ENCODE data around the gene FMN2.

The FMN2 gene

DNA sequence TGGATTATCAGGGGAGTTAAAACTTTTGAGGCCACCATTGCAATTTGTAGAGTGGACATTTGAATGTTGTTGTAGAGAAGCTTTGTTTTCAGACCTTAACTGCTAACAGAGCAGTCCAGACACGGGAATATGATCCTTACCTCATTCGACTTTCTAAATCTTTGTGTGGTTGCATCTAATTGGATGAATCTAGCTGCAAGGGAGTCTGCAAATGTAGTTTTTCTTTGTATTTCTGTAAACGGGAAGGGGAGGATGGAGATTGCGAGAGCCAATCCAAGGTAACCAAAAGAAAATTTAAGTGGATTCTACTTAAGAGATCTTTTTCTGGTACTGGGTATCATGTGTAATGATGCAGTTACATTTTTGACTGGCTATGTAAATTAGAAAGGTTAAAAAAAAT lies 110.2 kb downstream of the FMN2 start:
- no peak for DNase-seq

DNA sequence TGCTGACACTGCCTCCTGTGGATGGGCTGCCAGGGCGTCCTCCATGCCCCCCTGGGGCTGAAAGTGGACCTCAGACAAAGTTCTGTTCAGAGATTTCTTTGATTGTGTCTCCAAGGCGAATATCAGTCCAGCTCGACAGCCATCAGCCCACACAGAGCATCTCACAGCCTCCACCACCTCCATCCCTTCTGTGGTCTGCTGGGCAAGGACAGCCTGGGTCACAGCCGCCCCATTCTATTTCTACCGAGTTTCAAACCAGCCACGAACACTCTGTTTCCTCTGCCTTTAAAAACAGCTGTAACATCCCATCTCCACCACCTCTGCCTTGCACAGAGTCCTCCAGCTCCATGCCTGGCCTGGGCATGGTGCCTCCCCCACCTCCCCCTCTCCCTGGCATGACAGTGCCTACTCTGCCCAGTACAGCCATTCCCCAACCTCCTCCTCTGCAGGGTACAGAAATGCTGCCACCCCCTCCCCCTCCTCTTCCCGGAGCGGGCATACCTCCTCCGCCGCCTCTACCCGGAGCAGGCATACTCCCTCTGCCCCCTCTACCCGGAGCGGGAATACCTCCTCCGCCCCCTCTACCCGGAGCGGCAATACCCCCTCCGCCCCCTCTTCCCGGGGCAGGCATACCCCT lies 115.5 kb downstream of the FMN2 start:
- DNase-seq: no peak

DNA sequence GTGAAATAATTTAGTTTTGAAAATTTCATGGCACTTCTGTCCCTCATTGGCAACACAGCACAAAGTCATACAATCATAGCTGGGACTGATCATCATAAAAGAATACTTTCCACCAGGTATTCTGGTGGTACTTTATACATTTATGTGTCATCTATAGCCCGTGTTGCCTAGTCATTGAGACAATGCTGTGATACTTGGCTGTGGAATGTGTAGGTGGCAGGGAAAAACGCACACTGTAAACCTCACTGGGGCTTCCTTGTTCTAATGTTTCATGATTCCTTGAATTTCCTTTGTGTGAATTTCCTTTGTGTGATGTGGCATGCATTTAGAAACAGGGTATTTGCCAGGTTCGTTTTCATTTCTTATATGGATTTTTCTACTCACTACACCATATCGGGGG lies 118.3 kb downstream of the FMN2 start:
- DNase-seq: no peak

DNA sequence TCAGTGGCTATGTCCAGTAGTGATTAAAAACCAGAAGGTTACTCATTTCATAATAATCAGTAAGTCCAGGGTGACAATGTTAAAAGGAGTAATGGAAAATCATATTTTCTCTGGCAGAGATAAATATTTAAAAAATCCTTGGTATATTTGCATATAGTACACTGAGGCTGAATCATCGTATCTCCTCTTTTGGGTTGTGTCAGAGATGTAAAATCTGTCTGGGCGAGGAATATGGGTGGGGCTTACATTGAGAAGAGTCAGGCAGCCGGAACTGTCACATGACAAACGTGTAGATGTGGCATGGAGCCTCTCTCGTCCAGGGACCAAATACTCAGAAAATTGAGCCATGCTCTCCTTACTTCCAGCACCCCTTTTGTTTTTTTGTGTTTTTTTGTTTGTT lies 120.9 kb downstream of the FMN2 start:
- no peak for DNase-seq

DNA sequence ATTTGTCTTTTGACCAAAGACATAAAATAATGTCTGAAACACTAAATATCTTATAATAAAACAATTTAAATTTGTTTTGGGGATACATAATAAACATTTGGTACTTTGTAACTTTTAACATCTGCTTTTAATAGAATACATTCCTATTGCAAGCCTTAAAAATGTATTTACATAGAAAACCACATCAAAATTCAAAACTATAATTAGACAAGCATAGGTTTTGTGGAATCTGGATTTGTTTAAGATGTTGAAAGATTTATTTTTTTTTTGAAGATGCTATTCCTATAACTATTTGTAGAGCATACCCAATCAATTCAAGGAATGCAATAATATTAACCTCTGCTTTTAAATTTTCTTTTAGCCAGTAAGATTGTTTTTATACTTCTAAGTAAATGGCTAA lies 125.7 kb downstream of the FMN2 start:
- DNase-seq: no peak

DNA sequence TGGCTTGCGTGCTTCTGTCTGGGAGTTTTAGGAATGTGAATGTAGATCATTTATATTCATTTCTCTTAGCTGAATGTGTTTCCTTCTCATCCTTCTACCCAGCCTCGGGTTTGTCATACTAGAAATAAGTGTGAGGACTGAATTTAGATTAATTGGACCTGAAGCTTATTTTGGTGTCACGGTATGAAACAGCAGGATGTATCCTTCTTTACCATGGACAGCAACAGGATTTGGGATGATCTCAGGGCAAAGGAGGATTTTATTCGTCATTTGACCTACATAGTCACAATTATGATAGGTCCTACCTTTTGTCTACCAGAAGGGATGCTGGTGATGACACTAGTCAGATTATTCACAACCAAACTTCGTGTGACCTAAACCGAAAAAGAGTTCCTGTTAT lies 127.4 kb downstream of the FMN2 start:
- no peak for DNase-seq

DNA sequence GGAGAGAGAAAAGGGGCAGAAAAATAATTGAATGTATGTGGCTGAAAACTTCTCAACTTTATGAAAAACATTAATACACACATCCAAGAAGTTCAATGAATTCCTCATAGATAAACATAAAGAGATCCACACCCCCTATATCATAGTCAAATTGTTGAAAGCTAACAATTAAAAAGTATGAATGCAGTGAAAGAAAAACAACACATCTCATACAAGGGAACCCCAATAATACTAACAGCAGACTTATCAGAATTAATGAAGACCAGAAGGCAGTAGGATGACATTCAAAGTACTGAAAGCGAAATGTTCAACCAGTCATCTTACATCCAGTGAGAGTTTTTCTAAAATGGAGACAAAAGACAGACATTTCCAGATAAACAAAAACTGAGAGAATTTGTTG lies 134.4 kb downstream of the FMN2 start:
- DNase-seq: no peak

DNA sequence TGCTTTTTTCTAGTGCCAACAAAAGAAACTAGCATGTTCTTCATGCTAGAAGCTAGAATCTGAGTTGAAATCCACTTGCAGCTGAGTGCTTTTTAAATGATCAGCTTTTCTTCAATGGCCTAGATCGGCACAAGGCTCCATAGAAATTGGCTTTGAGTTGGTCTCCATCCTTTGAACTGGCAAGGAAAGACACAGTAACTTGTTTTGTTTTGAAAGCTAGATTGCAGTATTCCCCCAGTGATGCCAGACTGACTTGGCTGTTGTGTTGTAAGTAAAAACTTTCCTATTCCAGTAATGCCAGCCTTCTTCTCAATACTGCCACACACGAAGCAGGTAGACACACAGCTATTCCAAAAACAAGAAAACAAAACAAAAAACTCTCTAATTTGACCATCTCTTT lies 139.1 kb downstream of the FMN2 start:
- DNase-seq: no peak

DNA sequence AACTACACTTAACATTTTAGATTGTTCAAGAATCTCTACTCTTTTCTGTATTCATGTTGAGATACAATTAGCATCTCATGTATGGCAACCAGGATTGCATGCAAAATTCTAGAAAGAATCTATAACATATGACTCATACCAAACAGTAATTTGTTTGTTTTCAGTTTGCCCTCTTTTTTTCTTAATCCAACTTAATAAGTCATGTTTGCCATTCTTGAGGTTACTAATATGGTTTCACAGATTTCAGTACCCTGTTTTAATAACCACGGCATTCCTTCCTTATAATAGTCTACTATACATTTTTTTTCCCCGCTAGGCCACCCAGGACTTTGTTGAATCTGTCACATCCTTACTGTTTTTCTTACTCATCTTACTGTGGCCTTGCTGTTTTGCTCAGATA lies 140.8 kb downstream of the FMN2 start:
- no peak for DNase-seq

DNA sequence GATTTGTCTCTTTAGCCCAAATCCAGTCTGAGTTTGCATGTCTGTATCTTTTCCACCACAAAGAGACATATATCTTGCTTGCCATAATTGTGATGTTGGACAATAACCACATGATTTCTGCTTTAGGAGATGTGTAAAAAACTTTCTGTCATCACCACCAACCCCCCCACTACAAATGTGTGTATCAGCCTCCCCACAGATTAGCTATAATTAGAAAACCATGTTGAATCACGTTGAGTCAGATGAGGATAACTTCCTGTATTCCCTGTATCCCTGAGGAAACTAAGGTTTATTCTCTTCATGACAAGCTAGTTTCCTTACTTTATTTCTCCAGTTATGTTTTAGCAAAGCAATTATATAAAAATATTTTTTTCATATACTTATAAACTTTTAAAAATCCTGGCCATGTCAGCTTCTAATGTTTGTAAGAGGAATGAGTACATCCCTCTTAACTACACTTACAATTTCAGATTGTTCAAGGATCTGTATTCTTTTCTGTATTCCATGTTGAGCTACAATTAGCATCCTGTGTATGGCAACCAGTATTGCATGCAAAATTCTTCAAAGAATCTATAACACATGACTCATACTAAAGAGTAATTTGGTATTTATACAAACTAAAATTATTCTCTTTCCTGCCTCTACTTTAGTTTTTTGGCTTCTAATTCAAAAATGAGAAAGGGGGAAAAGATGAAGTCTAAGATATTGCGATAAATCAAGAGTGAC lies 143.0 kb downstream of the FMN2 start:
- no peak for DNase-seq

DNA sequence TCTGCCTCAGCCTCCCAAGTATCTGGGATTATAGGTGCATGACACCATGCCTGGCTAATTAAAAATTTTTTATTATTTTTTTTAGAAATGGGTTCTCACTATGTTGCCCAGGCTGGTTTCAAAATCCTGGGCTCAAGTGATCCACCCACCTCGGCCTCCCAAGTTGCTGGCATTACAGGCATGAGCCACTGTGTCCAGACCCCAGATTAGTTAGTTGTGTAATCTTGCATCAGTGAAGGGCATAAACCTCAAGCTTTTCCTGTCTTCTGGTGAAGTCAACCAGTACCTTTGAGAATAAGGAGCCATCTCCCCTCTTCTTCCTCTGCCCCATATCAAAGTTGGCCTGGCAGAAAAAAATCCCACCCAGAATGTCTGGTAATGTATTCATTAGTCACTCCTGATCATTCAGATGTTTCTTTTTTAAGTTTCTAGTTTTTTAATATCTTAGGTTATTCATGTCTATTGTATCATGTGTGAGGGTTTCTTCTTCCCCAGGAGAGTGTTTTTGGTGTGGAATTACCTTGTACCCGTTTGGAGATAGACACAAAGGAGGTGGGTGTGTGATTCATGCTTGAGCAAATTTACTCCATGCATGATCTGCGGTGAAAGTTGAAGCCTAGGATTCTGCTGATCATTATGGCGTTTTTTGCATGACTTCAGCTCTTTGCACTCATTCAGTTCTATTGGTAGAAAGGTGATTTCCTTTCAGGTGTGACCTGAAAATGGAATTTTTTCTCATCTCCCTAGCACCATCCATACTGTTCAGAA lies 144.0 kb downstream of the FMN2 start:
- DNase-seq: no peak

DNA sequence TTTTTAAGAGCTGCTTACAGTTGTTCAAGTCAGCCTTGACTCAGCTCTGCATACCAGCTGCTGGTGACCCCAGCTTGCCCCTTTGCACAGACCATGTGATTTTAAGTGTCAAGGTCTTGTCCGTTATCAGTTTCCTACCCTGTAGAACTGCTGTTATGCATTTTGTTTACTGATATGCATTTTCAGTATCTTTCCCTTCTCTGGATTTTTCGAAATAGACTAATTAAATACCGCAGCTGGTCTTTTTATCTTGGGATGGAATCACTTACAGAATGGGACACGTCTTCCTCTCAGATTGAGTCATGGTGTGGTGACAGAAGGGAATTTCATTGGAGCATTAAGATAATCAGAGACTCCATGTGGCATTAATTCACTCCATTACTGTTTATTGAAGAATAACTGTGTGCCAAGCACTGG lies 145.6 kb downstream of the FMN2 start:
- DNase-seq: no peak

DNA sequence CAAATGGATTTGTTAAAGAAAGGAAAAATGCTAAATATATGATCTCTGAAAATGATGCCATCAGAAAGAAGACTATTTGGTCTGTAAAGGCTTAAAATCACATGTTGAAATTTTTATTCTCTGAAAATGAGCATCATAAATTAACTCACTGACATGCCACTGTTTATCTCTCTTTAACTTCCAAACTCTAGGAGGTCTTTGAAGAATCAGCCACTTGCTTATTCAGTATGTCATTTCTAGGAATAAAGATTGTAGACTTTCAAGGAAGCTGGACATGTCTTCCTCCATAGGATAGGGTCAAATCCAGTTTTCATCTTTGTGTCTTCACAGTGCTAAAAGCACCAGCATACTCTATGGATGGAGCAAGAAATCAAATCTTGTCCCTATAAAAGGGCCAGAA lies 147.6 kb downstream of the FMN2 start:
- DNase-seq: no peak

DNA sequence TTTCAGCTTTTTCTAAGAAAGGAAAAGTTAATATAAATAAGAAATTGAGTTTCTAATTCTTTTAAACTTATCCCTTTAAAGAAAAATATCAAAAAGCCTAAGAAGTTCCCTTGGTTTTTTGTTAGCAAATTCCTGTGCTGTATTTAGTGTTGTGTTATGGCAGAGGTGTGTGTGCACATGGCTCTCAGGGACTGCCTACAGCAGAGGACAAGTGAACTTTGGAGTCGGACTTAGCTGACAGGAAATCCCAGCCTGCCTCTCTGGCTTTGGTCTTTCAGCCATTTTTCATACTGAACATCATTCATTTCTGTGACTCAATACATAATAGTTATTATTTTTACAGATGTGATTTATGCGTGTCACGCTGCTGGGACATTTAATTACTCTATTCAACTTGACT lies 149.6 kb downstream of the FMN2 start:
- no peak for DNase-seq

DNA sequence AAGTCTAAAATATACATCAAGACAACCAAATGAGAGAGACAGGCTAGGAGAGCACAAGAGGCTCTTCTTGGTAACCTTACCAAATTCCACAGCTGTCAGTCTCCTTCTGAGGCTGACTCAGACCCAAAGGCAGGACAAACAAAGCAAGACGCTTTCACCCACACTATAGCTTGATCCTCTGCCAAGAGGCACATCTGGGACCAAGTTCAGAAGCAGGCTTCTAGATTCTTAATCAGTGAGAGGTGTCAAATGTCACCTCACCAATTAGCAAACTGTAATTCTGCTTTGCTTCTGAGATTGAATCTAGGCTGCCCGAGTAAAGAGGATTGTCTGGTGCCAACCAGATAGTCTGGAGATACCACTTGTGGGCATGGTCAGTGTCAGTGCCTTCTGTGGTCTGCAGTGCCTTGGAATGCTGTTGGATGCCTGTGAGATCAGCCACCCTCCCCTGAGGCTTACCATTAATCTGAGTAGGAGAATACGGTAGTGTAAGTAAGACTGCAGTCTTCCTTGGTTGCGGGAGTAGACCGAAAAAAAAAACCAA lies 151.0 kb downstream of the FMN2 start:
- no peak for DNase-seq

DNA sequence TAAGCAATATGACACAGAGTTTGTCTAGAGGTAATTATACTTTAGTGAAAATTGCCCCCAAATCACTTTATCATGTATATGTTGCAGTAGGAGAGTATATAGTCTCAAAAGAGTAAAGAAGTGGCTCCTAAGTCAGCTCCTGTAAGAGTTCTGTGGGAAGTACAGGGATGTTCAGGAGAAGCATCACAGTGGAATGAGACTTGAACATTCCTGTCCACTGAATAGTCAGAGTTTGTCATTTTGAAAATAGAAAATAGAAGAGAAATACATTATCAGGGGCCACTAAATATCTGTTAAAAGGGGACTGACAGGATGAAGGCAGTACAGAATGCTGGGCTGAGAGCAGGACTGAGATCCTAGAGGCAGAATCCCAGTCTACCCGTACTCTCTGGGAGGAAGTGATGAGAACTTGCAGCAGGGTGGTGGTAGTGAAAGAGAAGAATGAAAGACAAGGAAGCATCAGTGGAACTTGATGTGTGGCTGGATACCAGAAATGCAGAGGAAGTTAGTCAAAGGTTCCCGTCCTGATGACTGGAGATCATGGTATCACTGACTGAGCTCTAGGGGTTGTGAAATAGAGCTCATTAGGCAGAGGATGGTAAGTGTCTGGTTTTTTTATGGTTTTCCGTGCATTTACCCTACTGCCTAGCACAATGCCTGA lies 153.4 kb downstream of the FMN2 start:
- DNase-seq: no peak

DNA sequence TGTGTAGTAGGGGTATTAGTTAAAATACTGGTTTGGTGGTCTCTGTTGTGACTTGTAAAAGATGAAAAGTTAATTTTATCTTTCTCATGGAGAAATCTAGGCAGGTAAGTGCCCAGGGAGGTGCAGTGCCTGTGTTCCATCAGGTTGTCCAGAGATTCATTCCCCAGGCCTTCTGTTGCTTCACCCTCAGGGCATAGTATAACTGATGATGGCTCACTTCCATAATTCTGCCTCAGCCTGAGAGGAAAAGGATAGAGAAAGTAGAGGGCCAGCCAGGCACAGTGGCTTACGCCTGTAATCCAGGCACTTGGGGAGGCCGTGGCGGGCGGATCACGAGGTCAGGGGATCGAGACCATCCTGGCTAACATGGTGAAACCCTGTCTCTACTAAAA lies 153.9 kb downstream of the FMN2 start:
- no peak for DNase-seq

DNA sequence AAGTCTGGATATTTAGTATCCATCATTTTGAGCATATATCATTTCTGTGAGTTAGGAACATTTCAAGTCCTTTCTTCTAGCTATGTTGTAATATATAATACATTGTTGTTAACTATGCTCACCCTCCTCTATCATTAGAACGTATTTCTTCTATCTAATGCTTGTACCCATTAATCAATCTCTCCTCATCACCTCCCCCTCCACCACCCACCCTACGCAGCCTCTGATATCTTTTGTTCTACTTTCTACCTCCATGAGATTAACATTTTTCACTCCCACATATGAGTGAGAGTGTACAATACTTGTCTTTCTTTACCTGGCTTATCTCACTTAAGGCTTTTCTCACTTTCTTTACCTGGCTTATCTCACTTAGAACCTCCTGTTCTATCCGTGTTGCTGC lies 156.2 kb downstream of the FMN2 start:
- no peak for DNase-seq

DNA sequence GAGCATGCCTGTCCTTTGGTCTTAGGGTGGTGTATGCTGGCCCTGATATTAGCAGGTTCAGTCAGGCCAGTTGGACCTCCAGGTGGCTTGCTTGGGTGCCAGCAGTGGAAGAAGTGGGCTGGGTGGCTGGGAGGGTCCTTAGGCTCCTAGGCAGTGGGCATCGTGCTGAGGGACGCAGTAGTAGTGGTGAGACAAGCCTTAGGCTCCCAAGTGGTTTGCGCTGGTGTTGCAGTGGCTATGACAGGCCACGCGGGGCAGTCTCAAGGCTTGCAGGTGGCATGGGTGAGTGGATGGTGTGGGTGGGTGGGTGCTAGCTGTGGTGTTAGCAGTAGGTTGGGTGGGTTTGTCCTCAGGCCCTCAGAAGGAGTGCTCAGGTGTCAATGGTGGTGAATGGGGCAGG lies 162.3 kb downstream of the FMN2 start:
- no peak for DNase-seq

DNA sequence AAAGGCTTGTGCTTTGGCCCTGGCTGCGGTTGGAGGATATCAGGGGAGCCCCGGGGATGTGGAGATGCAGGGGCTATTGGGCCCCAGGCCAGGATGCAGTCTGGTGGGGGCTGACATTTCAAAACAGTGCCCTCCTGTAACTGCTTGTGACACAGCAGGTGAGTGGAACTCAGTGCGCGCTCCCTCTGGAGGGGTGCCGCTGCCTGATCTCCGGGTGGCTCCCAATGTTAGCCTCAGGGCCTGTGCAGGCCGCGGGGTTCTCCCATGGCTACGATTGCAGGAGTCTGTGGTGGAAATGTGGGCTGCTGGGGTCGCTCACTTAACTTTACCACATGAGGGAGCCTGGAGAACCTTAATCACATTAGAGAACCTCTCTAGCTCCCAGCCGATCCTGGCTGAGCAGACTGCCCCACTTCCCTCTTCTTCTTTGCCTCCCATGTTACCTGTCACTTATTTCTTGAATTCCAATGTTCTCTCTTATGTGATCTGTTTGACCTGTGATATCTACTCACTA lies 163.2 kb downstream of the FMN2 start:
- DNase-seq: no peak

DNA sequence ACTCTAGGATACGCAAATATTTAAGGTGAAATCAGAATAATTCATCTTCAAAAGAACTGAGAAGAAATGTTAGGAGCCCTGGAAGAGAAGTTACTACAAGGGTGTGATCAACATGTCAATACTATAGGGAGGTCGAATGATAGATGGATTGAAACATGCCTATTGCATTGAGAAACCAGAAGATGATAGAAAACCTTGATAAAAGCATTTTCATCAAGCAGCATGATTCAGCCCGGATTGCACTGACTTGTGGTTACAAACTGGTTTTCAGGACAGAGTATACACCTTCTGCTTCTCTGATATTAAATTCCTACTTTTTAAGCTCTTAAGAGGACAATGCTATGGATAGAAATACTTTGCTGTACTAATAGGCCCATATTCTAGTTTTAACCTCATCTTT lies 164.2 kb downstream of the FMN2 start:
- no peak for DNase-seq

DNA sequence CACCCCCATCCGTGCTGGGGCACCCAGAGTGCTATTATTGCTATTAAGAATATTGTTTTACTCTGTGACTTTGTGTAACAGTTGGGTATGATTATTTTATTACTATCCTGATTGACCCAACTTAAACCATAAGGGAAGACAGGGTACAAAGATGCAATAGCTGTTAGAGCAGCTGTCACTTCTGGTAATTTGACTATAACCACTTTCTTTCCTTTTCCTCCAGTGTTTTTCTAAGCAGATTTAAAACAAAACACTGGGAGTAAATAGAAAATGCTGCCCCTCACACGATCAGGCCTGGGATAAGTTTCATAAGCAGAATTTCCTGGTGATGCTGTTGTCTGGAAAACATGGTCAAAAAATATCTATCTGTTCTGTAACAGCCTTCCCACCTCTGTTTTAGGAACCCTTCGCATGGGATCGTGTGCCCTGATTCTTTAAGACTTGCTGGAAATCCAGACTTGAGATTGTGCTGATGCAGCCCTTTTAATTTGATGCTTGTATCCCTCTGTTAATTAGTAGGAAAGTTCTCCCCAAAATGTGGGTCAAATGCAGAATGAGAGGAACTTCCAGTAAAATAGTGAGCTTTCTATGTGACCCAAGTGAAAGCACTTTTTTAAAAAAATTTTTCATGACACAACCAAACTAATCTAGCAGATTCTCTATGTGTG lies 165.3 kb downstream of the FMN2 start:
- DNase-seq: no peak

DNA sequence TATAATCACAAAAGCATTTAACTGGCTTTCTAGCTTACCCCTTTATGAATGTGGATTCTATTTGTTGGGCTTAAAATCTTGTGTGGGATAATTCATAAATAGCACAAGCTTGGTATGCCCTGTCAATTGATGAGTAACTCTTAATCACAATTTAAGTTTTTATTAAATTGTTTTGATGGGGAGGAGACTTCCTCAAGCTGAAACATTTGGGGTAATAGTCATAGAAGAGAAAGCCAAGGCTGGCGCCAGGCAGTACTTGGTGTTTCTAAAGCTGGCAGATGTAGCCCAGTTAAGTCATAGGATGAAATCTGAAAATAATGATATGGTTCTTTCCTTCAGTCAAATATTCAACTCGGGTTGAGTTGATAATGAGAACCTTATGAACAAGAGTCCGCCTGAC lies 167.2 kb downstream of the FMN2 start:
- DNase-seq: no peak
